HG03066 (cell line): ENCODE results near the gene SLC31A2.
"Not testable (repeated sequence)": the region's sequence is repeated elsewhere in the genome, so short reads cannot be mapped to it uniquely, and the experiment has no call there.

Source experiments
- ATAC-seq: cut with Tn5 transposase; IDR thresholded peaks from one replicate; pipeline ENCODE4 v1.9.1; 2021; ENCODE audit warnings: low read depth; ENCODE audit not compliant: unreplicated experiment

The SLC31A2 gene

GRCh38 chr9:113150670-113151611, at the start of gene SLC31A2:
Gene SLC31A2 (plus strand): TSS chr9:113151007. CDS start chr9:113151075, 68 bp downstream.
- ATAC-seq: peak; percentile 91

GRCh38 chr9:113105345-113105744, 45.5 kb upstream of the SLC31A2 start:
- not testable (repeated sequence) for ATAC-seq

GRCh38 chr9:113111065-113111951, 39.5 kb upstream of the SLC31A2 start:
- ATAC-seq: peak; percentile 74

- ATAC-seq: not testable (repeated sequence)
These were observed 37.9 kb upstream of the SLC31A2 start for GRCh38 chr9:113112706-113113510.

GRCh38 chr9:113118829-113119228, 32.0 kb upstream of the SLC31A2 start:
- not testable (repeated sequence) for ATAC-seq

- ATAC-seq: no peak
These were observed 25.3 kb upstream of the SLC31A2 start for GRCh38 chr9:113125386-113126035.

- no peak for ATAC-seq
These were observed 21.3 kb upstream of the SLC31A2 start for GRCh38 chr9:113129466-113129865.

- no peak for ATAC-seq
These were observed 20.9 kb upstream of the SLC31A2 start for GRCh38 chr9:113129884-113130283.

GRCh38 chr9:113131689-113132151, 19.1 kb upstream of the SLC31A2 start:
- ATAC-seq: no peak

GRCh38 chr9:113137196-113138168, 13.3 kb upstream of the SLC31A2 start:
- ATAC-seq: no peak

GRCh38 chr9:113138760-113139159, 12.0 kb upstream of the SLC31A2 start:
- ATAC-seq: no peak

GRCh38 chr9:113139225-113139829, 11.5 kb upstream of the SLC31A2 start:
- ATAC-seq: no peak

GRCh38 chr9:113139953-113140352, 10.9 kb upstream of the SLC31A2 start:
- ATAC-seq: no peak

- ATAC-seq: not testable (repeated sequence)
These were observed 9.9 kb upstream of the SLC31A2 start for GRCh38 chr9:113140896-113141295.

GRCh38 chr9:113143432-113144227, 7.2 kb upstream of the SLC31A2 start:
- ATAC-seq: no peak

GRCh38 chr9:113148372-113148705, 2.5 kb upstream of the SLC31A2 start:
- ATAC-seq: no peak

- ATAC-seq: no peak
These were observed 1.9 kb upstream of the SLC31A2 start for GRCh38 chr9:113148781-113149510.
